DMS 273 (cell line): Measurements from ENCODE around the gene XYLT1.

ENCODE experiments used
- DNase-seq: peaks from one replicate; lab custom pipeline; 2025; ENCODE audit not compliant: unreplicated experiment; lab: John Stamatoyannopoulos, UW

Gene XYLT1

GRCh38 chr16:17404941-17405689 is 65.6 kb downstream of the XYLT1 start:
- no peak for DNase-seq

DNA sequence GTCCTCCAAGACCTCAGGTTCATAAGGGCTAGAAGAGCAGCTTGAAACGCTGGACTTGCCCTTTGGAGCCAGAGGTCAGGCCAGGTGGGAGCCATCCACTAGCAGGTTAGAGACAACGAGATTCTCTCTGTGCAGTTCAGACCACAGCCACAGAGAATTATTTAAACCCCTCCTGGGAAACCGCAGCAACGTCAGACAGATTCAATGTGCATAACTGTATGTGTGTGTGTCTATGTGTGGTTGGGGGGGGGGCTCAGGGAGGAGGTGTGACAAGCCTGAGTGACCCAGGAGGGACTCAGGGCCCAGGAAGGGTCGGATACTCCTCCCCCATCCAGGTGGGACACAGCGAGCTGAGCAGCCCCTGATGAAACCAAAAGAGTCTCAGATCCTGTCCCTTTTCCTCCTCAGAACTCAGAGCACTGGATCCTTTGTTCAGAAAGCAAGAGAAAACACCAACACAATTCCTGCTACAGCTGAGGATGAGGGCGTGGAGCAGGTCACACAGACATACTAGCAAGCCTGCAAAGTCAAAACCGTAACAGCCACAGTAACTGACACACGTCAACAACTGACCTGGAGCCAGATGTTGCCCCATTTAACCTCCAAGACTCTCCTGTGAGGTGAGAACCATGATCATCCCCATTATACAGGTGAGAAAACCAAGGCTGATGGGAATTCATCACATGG is 66.8 kb downstream of the XYLT1 start:
- DNase-seq, result no peak

DNA sequence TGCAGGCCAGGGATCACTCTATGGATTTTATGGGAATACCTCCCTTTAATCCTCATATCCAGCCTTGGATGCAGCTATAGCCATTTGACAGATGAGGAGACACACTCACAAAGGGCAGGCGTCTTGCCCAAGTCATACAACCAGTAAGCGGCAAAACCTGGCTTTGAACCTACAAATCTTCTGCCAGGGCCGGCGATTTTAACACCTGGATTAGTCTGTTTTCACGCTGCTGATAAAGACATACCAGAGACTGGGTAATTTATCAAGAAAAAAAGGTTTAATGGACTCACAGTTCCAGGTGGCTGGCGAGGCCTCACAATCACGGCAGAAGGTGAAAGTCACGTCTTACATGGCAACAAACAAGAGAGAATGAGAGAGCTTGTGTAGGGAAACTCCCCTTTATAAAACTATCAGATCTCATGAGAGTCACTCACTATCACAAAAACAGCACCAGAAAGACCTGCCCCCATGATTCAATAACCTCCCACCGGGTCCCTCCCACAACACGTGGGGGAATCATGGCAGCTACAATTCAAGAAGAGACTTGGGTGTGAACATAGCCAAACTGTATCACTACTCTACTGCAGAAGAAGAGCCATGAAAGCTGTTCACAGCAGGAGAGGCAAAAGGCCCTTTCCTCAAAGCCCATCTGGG is 67.5 kb downstream of the XYLT1 start:
- DNase-seq, result no peak

GRCh38 chr16:17397499-17397891 is 73.3 kb downstream of the XYLT1 start:
- peak; percentile 91 for DNase-seq

- DNase-seq, result peak; percentile 74
These were observed 73.8 kb downstream of the XYLT1 start for GRCh38 chr16:17396762-17397498.

GRCh38 chr16:17395849-17396480 is 74.8 kb downstream of the XYLT1 start:
- DNase-seq, result peak; percentile 35

GRCh38 chr16:17392857-17393692 is 77.7 kb downstream of the XYLT1 start:
- no peak for DNase-seq

DNA sequence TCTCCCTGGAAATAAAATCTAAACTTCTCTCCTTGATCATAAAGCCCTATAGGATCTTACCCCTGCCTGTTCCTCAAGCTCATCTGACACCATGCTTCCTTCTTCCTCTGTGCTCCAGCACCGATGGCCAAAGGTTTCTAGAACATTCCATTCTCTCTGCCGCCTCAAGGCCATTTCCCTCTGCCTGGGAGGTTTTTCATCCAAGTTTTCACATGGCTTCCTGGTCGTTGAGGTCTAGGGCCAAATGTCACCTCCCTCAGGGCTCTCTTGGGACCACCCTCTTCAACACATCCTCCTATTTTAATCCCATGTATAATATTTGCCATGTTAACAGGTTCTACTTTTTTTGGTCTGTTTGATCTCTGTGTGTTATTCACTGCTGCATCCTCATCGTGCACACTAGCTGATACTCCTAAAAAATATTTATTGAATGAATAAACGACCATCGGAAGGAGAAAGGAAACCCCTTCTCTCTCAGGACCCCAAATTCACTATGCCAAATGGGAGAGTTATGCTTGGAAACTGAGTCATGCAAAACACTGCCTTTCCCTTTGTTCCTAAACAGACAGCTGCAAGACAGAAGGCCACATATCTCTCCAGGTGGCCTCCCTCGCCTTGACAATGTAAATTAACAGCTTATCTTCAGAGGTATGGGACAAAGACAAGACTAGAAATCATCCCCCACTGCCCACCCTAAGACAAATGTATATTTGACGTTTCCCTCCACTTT is 78.5 kb downstream of the XYLT1 start:
- DNase-seq, result no peak

GRCh38 chr16:17391715-17392114 is 79.0 kb downstream of the XYLT1 start:
- DNase-seq, result no peak

- DNase-seq, result no peak
These were observed 81.4 kb downstream of the XYLT1 start for GRCh38 chr16:17389384-17389783.

DNA sequence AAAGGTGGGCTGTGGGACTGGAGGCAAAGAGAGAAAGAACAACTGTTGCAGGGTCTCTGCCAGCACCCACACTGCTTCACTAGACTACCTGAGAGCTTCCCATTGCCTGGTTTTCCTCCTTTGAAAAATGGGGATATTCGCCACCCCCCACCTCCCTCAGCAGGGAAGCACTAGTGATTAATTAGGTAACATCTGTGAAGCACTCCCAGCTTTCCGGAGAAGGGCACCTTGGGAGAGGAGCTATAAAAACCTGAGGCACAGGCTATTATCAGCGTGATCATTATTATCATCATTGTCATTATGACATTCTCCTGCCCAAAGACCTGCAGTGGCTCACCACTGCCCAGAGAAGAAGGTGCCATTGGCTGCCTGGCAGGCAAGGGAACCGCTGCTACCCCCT is 83.5 kb downstream of the XYLT1 start:
- DNase-seq, result peak; percentile 10

GRCh38 chr16:17386229-17386628 is 84.5 kb downstream of the XYLT1 start:
- no peak for DNase-seq

DNA sequence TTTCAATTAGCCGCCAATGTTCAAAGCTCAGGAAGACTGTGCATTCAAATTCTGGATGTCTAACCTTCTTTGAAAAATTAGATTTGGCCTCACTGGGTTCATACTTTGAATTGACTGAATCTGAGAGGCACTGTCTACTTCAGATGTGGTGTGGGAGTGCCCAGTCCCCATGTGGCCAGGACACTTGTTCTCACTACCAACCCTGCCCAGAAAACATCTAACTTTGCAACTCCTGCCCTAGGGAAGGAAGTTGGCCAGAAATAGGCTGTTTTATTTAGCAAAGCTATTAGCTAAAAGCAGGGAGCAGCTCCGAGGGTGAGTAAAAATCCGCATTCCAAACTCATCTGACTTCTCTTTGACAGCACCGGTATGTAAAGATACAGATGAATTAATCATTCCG is 86.3 kb downstream of the XYLT1 start:
- no peak for DNase-seq

- no peak for DNase-seq
These were observed 87.6 kb downstream of the XYLT1 start for GRCh38 chr16:17382949-17383863.

DNA sequence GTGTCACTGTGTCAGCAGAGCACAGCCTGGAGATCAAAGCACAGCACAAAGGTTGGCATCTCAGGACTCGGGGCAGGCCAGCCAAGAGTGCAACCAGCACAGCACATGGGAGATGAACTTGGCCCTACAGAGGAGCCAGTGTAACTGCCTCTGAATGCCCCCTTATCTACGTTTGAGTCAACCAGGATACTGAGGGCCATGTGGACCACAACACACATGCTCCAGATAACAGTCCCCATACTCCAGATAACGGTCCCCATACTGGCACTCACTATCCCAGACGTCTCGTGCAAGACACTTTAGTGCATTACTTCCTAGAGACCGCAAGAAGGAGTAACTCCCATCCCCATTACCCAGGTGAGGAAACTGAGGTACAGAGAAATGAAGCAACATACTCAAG is 88.2 kb downstream of the XYLT1 start:
- DNase-seq, result no peak

GRCh38 chr16:17381784-17382183 is 89.0 kb downstream of the XYLT1 start:
- DNase-seq, result no peak

DNA sequence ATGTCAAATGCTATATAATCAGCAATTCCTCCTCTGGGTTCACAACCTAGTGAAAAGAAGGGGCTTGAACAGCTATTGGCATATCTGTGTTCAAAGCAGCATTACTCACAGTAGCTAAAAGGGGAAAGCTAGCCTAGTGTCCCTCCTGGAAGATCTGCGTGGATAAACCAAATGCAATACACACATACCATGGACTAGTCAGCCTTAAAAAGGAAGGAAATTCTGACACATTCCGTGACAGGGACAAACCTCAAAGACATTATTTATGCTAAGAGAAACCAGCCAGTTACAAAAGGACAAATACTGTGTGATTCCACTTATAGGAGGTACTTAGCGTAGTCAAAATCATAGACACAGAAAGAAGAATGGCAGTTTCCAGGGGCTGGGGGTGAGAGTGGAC is 90.1 kb downstream of the XYLT1 start:
- DNase-seq, result no peak

GRCh38 chr16:17379121-17379571 is 91.6 kb downstream of the XYLT1 start:
- no peak for DNase-seq
